GM23338 (cell line): ENCODE measurements around the gene JCHAIN. TPM values are rescaled to one million over a fixed set of nuclear protein-coding genes. Genes with fewer than 3 reads are reported as not detected.

Experiments used
- ATAC-seq: fragments of 200-7000 bp; cut with Tn5 transposase; 3 replicates; pipeline ENCODE4 v1.9.1; 2020
- DNase-seq: peaks from one replicate; pipeline ENCODE4 v3.0.0-alpha.2; 2015; ENCODE audit warnings: low spot score
- H2AFZ ChIP-seq: fragments of 200-600 bp; sonication (generic); 2 replicates; pipeline ENCODE4 v1.8.0; 2016; ENCODE audit warnings: antibody characterized with exemption, mild to moderate bottlenecking, moderate library complexity
- H3F3A ChIP-seq: fragments of 200-600 bp; sonication (generic); replicated peaks from 2 replicates; pipeline ENCODE4 v1.8.0; 2017; ENCODE audit warnings: antibody characterized with exemption, mixed run types, low read depth
- H3K27ac ChIP-seq: fragments of 200-600 bp; sonication (generic); 2 replicates; pipeline ENCODE4 v1.6.1; 2016; ENCODE audit warnings: low read depth
- H3K27me3 ChIP-seq: fragments of 200-600 bp; sonication (generic); 2 replicates; pipeline ENCODE4 v1.8.0; 2016; ENCODE audit warnings: mild to moderate bottlenecking, mixed run types, moderate library complexity; ENCODE audit not compliant: insufficient read depth
- H3K36me3 ChIP-seq: fragments of 200-600 bp; sonication (generic); 2 replicates; pipeline ENCODE4 v1.8.0; 2016; ENCODE audit warnings: mild to moderate bottlenecking; ENCODE audit not compliant: insufficient read depth
- H3K4me1 ChIP-seq: fragments of 200-600 bp; sonication (generic); 2 replicates; pipeline ENCODE4 v1.8.0; 2016; ENCODE audit warnings: mild to moderate bottlenecking, moderate library complexity; ENCODE audit not compliant: insufficient read depth
- H3K4me2 ChIP-seq: fragments of 200-600 bp; sonication (generic); 2 replicates; pipeline ENCODE4 v1.7.1; 2017; ENCODE audit warnings: mixed run types
- H3K4me3 ChIP-seq: fragments of 200-600 bp; sonication (generic); 2 replicates; pipeline ENCODE4 v1.6.1; 2016; ENCODE audit warnings: mixed run types
- H3K79me2 ChIP-seq: fragments of 200-600 bp; sonication (generic); replicated peaks from 2 replicates; pipeline ENCODE4 v1.8.0; 2017; ENCODE audit warnings: mild to moderate bottlenecking; ENCODE audit not compliant: insufficient read depth
- H3K9me2 ChIP-seq: fragments of 200-600 bp; sonication (generic); 2 replicates; pipeline ENCODE4 v1.8.0; 2017; ENCODE audit not compliant: insufficient read depth
- H4K20me1 ChIP-seq: fragments of 200-600 bp; sonication (generic); replicated peaks from 2 replicates; pipeline ENCODE4 v1.8.0; 2017; ENCODE audit warnings: mild to moderate bottlenecking; ENCODE audit not compliant: insufficient read depth
- H3K27ac Mint-ChIP-seq: 2 replicates; pipeline ENCODE4 v1.8.0; 2020; ENCODE audit warnings: inconsistent platforms, mild to moderate bottlenecking, moderate library complexity, mixed read lengths
- H3K27me3 Mint-ChIP-seq: 3 replicates; pipeline ENCODE4 v1.8.0; 2022; ENCODE audit warnings: low read depth, mild to moderate bottlenecking, moderate library complexity, mixed read lengths, inconsistent platforms; ENCODE audit not compliant: insufficient read depth, poor library complexity
- H3K36me3 Mint-ChIP-seq: 3 replicates; pipeline ENCODE4 v1.8.0; 2021; ENCODE audit warnings: low read depth, mild to moderate bottlenecking, inconsistent platforms, moderate library complexity, mixed read lengths
- H3K4me1 Mint-ChIP-seq: 3 replicates; pipeline ENCODE4 v1.8.0; 2020; ENCODE audit warnings: mild to moderate bottlenecking, inconsistent platforms, mixed read lengths
- H3K4me3 Mint-ChIP-seq: 3 replicates; pipeline ENCODE4 v1.8.0; 2021; ENCODE audit warnings: moderate library complexity, mild to moderate bottlenecking, inconsistent platforms, mixed read lengths
- H3K9me3 Mint-ChIP-seq: 3 replicates; pipeline ENCODE4 v1.8.0; 2020; ENCODE audit warnings: moderate library complexity, mild to moderate bottlenecking, inconsistent platforms, mixed read lengths
- CREB1 ChIP-seq: fragments of 250-450 bp; sonication (Bioruptor Pico); IDR thresholded peaks from 2 replicates; pipeline ENCODE4 v1.5.0; 2020; ENCODE audit warnings: low read depth, mild to moderate bottlenecking, moderate library complexity
- EZH2phosphoT487 ChIP-seq: fragments of 200-600 bp; sonication (generic); IDR thresholded peaks from one replicate; pipeline ENCODE4 v1.8.1; 2018; ENCODE audit warnings: antibody characterized with exemption; ENCODE audit not compliant: unreplicated experiment
- JUNB ChIP-seq: IDR thresholded peaks from one replicate; pipeline ENCODE4 v1.6.1; 2016; ENCODE audit warnings: antibody characterized with exemption; ENCODE audit not compliant: unreplicated experiment
- NANOG ChIP-seq: IDR thresholded peaks from 2 replicates; pipeline ENCODE4 v1.6.1; 2016; ENCODE audit warnings: antibody characterized with exemption, borderline replicate concordance
- POLR2AphosphoS5 ChIP-seq: IDR thresholded peaks from 2 replicates; pipeline ENCODE4 v1.6.1; 2016; ENCODE audit warnings: antibody characterized with exemption, low read depth
- STAT1 ChIP-seq: IDR thresholded peaks from one replicate; pipeline ENCODE4 v1.6.1; 2016; ENCODE audit warnings: antibody characterized with exemption; ENCODE audit not compliant: unreplicated experiment
- ZNF331 ChIP-seq: fragments of 250-450 bp; sonication (Bioruptor Pico); IDR thresholded peaks from 2 replicates; pipeline ENCODE4 v1.5.0; 2020; ENCODE audit warnings: low read depth, mild to moderate bottlenecking, moderate library complexity
- long read RNA-seq: library from polyadenylated mRNA; unstranded; transcript quantifications from one replicate; pipeline ENCODE4 v2.0.0, GENCODE V29; 2020; ENCODE audit not compliant: unreplicated experiment
- polyA plus RNA-seq: library from polyadenylated mRNA; unstranded; fragments of >200 nt; fragmentation: Nextera tagmentation; extraction: Ambion mirVana; gene quantifications from 2 replicates; pipeline ENCODE4 v1.2.1, GENCODE V29; 2016
- total RNA-seq: library from RNA; depleted of rRNA; stranded (reverse); fragments of >200 nt; shearing (Covaris generic); gene quantifications from 2 replicates; pipeline ENCODE4 v1.2.3, GENCODE V29; 2014; rRNA removed
- TF ChIP-seq, protein P1 (sequence below), 2 experiments: fragments of 200-600 bp in 1 of 2; sonication (generic) in 1 of 2; conservative IDR thresholded peaks; 2 replicates each; pipeline versions ENCODE4 v1.5.1 to v1.6.1; 2016 to 2017; ENCODE audit warnings: antibody characterized with exemption in 2 of 2, low read depth in 2 of 2, mild to moderate bottlenecking in 2 of 2, moderate library complexity in 1 of 2

The JCHAIN gene
- not detected in 2 replicates for total RNA-seq
- polyA plus RNA-seq: 0.23 and 0.52 TPM in 2 replicates
- long read RNA-seq: 0 reads

DNA sequence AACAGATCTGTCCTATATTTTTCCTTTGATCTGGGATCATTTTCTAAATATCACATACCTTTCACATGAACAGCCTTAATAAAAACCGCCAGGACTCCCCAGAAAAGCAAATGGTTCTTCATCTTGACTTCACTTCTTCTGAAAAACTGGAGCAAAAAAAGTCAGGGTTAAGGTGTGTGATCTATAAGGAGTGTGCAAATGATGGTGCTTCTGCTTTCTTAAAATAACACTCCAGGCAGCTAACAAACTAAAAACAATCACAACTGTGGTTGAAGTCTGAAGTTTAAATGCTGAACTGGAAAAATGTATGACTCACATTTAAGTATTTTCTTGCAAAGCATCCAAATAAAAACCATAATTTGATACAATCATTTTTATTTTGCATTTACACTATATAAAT is at the start of gene JCHAIN:
Gene JCHAIN, minus strand, starts transcription at position 140 of the 400 bp plus-strand sequence. Its CDS starts 18 bp downstream, at position 122.
- no peaks in the 10 kb centered on the region for H3K27me3 ChIP-seq
- no peaks in the 10 kb centered on the region for H3K36me3 ChIP-seq
- H3K27ac Mint-ChIP-seq: no peak within 1 kb of the TSS
- no peak within 1 kb of the TSS for H3K4me2 ChIP-seq
- H2AFZ ChIP-seq: no peak within 1 kb of the TSS
- H3K4me1 Mint-ChIP-seq: no peaks in the 10 kb centered on the region
- no peak within 1 kb of the TSS for H3K27ac ChIP-seq
- TF ChIP-seq CREB1 (CRISPR knock-in tag) (no peak), ZNF331 (no peak), STAT1 (no peak), JUNB (no peak), EZH2phosphoT487 (no peak), POLR2AphosphoS5 (no peak)
- H3K4me3 Mint-ChIP-seq: no peak within 1 kb of the TSS
- H3K79me2 ChIP-seq: no peaks in the 10 kb centered on the region
- no peak for DNase-seq
- no peaks in the 10 kb centered on the region for H3F3A ChIP-seq
- no peaks in the 10 kb centered on the region for H3K9me3 Mint-ChIP-seq
- H3K27me3 Mint-ChIP-seq: no peaks in the 10 kb centered on the region
- ATAC-seq: no peak
- H3K4me1 ChIP-seq: no peaks in the 10 kb centered on the region
- H3K36me3 Mint-ChIP-seq: no peaks in the 10 kb centered on the region
- no peak within 1 kb of the TSS for H3K4me3 ChIP-seq
- H4K20me1 ChIP-seq: no peaks in the 10 kb centered on the region
- no peaks in the 10 kb centered on the region for H3K9me2 ChIP-seq

DNA sequence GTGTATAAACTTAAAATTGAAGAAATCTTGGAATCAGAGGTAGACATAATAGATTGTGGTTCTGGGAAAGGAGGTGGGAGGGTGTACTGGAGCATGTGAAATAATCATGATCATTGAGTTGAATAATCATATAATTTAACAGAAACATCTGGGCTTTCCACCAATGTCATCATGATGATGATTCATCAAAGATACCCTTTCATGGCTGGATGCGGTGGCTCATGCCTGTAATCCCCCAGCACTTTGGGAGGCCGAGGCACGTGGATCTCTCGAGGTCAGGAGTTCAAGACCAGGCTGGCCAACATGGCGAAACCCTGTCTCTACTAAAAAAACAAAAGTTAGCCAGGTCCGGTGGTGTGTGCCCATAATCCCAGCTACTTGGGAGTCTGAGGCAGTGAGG is 48.8 kb upstream of the JCHAIN start:
- ATAC-seq: no peak
- H3K27me3 Mint-ChIP-seq: peaks cover 3% of the 10 kb centered on the region
- H4K20me1 ChIP-seq: no peaks in the 10 kb centered on the region
- H3K27ac Mint-ChIP-seq: no peak overlapping the region
- H3K4me1 Mint-ChIP-seq: peaks cover 23% of the 10 kb centered on the region; the same call in 2 of the 3 replicates
- TF ChIP-seq NANOG (no peak), EZH2phosphoT487 (no peak), STAT1 (no peak)
- DNase-seq: no peak
- H3K36me3 ChIP-seq: no peaks in the 10 kb centered on the region; the same call in 1 of the 2 replicates
- no peak overlapping the region for H2AFZ ChIP-seq
- H3K4me2 ChIP-seq: no peak overlapping the region
- H3K27ac ChIP-seq: no peak overlapping the region
- H3K36me3 Mint-ChIP-seq: no peaks in the 10 kb centered on the region
- no peaks in the 10 kb centered on the region for H3K27me3 ChIP-seq
- H3K4me3 ChIP-seq: no peak overlapping the region
- peaks cover 31% of the 10 kb centered on the region for H3K79me2 ChIP-seq
- H3K4me1 ChIP-seq: peaks cover 9% of the 10 kb centered on the region; the same call in 1 of the 2 replicates
- H3K9me2 ChIP-seq: no peaks in the 10 kb centered on the region
- no peaks in the 10 kb centered on the region for H3F3A ChIP-seq
- no peak overlapping the region for H3K4me3 Mint-ChIP-seq
- H3K9me3 Mint-ChIP-seq: no peaks in the 10 kb centered on the region; the same call in 2 of the 3 replicates

DNA sequence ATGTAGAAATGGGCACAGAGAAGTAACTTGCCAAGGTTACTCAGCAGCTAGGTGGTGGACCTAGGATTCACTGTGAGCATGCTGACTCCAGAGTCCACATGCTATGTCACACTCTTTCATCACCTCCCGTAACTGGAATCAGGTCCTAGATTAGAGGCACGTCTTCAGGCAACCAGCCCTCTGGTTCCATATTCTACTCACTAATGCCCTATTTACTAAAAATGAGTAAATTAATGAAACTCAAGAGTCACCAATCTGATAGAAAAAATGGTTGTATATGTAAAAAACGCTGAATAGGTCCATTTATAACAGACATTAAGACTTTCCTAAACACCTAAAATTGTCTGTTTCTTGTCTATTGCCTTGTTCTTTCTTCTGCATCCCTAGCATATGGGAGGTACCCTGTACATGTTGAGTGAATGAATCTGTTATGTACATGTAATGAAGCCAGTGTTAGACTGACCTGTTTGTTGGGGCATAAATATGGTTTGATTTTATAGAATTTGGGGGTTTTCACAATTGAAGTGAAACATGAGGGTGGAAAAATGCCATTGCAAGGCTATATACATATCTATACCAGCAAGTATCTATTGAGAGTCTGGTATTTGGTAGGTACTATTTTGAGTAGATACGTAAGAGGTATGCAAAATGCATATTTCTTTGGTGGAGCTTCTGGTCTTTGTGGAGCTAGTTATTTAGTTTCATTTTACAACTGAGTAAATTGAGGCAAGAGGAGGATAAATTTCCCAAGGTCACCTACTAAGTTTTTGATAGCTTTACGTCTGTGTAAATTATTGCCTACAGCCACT is 48.0 kb upstream of the JCHAIN start:
- H3K36me3 ChIP-seq: no peaks in the 10 kb centered on the region; the same call in 1 of the 2 replicates
- no peaks in the 10 kb centered on the region for H3K9me2 ChIP-seq
- Mint-ChIP-seq H3K4me1 (peaks cover 31% of the 10 kb centered on the region; the same call in 2 of the 3 replicates), H3K27ac (no peak overlapping the region; the same call in none of the 2 replicates), H3K4me3 (no peak overlapping the region), H3K27me3 (peaks cover 3% of the 10 kb centered on the region), H3K9me3 (no peaks in the 10 kb centered on the region; the same call in 2 of the 3 replicates), H3K36me3 (no peaks in the 10 kb centered on the region)
- H3K4me1 ChIP-seq: peaks cover 10% of the 10 kb centered on the region; the same call in 1 of the 2 replicates
- no peak overlapping the region for H3K27ac ChIP-seq
- DNase-seq (no peak), ATAC-seq (no peak)
- H4K20me1 ChIP-seq: no peaks in the 10 kb centered on the region
- H3K4me3 ChIP-seq: no peak overlapping the region
- H3F3A ChIP-seq: no peaks in the 10 kb centered on the region
- peaks cover 29% of the 10 kb centered on the region for H3K79me2 ChIP-seq
- H3K27me3 ChIP-seq: no peaks in the 10 kb centered on the region
- TF ChIP-seq ZNF331 (no peak), CREB1 (CRISPR knock-in tag) (no peak)
- TF ChIP-seq, protein P1, sequence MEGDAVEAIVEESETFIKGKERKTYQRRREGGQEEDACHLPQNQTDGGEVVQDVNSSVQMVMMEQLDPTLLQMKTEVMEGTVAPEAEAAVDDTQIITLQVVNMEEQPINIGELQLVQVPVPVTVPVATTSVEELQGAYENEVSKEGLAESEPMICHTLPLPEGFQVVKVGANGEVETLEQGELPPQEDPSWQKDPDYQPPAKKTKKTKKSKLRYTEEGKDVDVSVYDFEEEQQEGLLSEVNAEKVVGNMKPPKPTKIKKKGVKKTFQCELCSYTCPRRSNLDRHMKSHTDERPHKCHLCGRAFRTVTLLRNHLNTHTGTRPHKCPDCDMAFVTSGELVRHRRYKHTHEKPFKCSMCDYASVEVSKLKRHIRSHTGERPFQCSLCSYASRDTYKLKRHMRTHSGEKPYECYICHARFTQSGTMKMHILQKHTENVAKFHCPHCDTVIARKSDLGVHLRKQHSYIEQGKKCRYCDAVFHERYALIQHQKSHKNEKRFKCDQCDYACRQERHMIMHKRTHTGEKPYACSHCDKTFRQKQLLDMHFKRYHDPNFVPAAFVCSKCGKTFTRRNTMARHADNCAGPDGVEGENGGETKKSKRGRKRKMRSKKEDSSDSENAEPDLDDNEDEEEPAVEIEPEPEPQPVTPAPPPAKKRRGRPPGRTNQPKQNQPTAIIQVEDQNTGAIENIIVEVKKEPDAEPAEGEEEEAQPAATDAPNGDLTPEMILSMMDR (conservative IDR thresholded peaks at IDR 0.05; ENCODE audit: low read depth in 2 of 2): no peak
- no peak overlapping the region for H2AFZ ChIP-seq
- H3K4me2 ChIP-seq: no peak overlapping the region
